NT2/D1 (cell line): ENCODE results near the gene CNOT2.

Experiments
- SUZ12 ChIP-seq: IDR thresholded peaks from 2 replicates; pipeline ENCODE4 v1.6.1; 2011; ENCODE audit not compliant: insufficient read length, insufficient read depth; ENCODE audit errors: extremely low read depth
- YY1 ChIP-seq: IDR thresholded peaks from 2 replicates; pipeline ENCODE4 v1.6.1; 2011; ENCODE audit not compliant: insufficient read length, insufficient read depth

DNA sequence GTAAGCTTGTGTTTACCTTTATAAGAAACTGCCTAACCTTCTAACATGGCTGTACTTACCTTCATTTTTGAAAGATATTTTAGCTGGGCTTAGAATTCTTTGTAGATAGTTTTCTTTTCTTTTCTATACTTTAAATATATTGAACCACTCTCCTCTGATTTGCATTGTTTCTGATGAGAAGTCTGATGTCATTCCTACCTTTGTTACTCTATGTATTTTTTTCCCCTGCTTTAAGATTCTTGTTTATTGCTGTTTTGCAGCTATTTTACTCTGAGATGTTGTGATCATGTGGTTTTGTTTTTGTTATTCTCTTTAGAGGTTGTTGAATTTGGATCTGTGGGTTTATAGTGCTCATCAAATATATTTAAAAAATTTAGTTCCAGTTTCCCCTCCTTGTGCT lies 31.8 kb downstream of the CNOT2 start:
- TF ChIP-seq SUZ12: no peak
- TF ChIP-seq YY1: no peak
